Measurements from ENCODE around the gene POU2AF3.

The POU2AF3 gene

GRCh38 chr11:111326824-111327223, 28.5 kb downstream of the POU2AF3 start:
- in situ Hi-C loops (cut with HindIII; ENCODE audit: low sequenced_read_pairs) = no loop called here

DNA sequence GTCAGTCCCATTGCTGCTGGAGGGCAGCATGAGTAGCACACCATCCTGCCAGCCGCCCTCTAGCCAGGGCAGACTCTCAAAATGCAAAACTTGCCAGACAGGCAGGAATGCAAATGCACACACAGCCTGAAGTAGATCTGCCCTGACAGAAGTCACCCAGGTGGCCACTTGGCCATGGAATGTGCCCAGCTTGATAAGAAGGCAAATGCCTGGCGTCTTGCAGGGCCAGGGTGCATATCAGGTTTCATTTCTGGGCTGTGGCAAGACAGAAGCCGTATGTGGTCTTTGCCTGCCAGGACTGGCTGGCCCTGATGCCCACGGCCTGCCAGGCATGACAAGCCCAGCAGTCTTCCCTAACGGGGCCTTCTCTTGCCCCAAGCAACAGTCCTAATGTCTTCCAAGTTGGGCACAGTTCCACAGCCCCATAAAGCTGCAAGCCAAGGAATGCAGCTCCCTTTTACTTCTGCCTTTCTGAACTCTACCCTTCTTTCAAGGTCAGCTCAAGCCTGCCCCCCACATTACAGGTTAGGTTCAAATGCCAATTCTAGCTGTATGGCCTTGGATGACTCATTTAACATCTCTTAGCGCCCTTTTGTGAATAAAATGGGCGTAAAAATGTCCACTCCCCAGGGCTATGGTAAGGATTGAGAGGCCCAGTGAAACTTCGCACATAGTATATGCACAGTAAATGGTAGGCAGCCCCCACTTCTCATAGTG, 29.7 kb downstream of the POU2AF3 start:
- in situ Hi-C loops (cut with HindIII; ENCODE audit: low sequenced_read_pairs) = no loop called here

- in situ Hi-C loops (cut with HindIII; ENCODE audit: low sequenced_read_pairs) = no loop called here
Observed at GRCh38 chr11:111329306-111330204, 31.2 kb downstream of the POU2AF3 start.

DNA sequence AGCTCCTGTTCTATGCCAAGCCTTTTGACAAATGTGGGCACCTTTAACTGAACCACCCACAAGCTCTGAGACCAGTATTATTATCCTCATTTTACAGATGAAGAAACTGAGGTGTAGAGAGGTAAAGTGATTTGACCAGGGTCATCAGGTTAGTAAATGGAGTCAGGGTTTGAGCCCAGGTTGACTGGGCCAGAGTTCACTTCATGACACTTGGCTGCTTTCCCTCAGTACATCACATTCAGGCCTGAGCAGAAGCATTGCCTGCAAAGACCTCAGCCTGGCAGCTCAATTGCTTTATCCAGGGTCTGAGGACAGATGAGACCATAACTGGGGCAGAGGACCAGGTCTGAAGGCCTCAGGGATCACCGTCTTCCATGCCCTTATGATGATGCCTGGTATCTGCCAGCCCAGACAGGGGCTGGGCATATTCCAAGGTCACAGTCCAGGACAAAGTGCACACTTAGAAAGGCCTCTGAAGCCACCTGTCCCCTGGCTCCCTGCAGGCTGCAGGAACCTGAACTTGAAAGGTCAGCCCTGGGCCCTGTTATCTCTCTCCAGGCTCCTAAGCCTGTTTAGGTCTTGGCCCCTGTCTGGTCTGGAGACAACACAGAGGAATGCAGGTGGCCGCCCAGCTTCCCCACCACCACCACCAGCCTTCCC, 32.0 kb downstream of the POU2AF3 start:
- in situ Hi-C loops (cut with HindIII; ENCODE audit: low sequenced_read_pairs) = no loop called here

DNA sequence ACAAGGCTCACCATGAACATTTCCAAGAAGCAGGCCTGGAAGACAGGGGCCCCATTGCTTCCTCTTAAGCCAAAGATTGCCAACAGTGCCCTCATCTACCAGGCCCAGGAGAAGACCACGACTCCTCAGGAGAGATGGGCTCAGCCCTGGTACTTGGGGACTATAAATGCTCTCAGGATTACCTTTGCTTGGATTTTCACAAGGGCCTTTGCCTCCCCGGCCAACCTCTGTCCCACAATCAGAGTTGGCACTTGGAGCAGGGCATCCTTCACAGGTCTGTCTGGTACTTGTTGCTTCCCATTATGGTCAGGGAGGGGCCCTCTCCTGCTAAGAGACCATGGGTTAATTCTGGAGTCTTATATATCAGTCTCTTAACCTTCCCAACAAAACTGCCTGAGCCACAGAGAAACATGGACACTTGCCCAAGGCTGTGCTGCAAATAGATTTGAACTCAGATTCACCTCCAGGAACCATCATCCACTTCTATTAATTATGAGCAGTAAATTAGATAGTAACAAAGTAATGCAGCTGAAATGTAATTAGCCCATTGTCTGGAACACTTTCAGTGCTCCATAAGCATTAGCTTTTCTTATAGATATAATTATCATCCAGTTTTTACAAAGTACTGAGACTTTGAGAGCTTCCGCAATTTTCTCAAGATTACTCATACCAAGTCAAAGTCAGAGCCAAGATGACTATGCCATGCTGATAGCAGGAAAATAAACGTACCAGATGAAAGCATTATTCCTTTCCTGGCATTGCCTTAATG, 33.5 kb downstream of the POU2AF3 start:
- in situ Hi-C loops (cut with HindIII; ENCODE audit: low sequenced_read_pairs) = no loop called here

- in situ Hi-C loops (cut with HindIII; ENCODE audit: low sequenced_read_pairs) = no loop called here
Observed at GRCh38 chr11:111334532-111335502, 36.5 kb downstream of the POU2AF3 start.

GRCh38 chr11:111335549-111335948, 37.2 kb downstream of the POU2AF3 start:
- in situ Hi-C loops (cut with HindIII; ENCODE audit: low sequenced_read_pairs) = no loop called here

- in situ Hi-C loops (cut with HindIII; ENCODE audit: low sequenced_read_pairs) = no loop called here
Observed at GRCh38 chr11:111336062-111336461, 37.7 kb downstream of the POU2AF3 start.

DNA sequence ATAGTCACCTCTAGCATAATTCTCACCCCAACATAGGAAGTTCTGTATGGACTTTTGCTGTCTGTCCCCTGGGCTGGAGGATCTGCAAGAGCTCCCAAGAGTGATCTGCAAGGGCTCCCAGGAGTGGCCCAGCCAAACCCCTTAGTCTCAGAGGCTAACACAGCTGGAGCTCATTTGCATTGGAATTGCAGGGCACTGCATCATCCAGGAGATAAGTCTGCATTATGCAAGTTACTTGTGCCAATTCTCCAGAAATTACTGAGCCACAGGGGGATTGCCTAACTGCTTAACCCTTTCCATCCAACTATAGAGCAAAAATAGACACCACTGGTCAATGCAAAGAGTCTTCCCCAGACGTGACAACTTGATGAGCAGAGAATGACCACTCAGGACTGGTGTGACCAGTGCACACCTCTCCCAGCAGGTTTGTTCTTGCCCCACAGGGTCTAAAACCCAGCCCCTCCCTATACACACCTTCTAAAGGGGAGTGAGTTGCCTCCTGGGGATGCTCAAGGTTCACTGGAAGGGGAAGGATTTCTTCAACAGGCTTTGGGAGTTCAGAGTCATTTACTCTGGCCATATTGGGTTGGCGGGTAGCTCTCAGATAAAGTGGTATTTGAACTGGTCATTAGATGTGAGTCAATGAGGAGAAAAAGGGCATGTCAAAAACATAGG, 38.4 kb downstream of the POU2AF3 start:
- in situ Hi-C loops (cut with HindIII; ENCODE audit: low sequenced_read_pairs) = no loop called here

DNA sequence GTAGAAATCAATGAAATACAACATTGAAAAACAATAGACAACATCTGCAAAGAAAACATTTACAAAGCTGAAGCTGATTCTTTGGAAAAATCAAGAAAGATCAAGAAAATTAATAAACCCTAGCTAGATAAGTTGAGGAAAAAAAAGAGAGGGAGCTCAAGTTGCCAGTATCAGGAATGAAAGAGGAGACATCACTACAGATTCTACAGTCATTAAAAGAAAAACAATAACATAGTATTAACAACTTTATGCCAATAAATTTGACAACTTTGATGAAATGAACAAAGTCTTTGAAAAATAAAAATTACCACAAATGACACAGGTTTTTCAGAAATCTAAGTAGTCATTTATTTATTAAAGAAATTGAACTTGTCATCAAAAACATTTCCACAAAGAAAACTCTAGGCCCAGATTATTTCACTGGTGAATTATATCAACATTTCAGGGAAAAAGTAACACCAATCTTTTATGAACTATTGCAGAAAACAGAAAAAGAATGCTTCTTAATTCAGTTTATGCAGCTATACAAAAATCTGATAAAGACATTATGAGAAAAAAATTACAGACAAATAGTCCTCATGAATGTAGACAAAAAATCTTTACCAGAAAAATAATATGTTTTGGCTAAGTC, 41.5 kb downstream of the POU2AF3 start:
- in situ Hi-C loops (cut with HindIII; ENCODE audit: low sequenced_read_pairs) = no loop called here

- in situ Hi-C loops (cut with HindIII; ENCODE audit: low sequenced_read_pairs) = no loop called here
Observed at GRCh38 chr11:111342329-111342728, 44.0 kb downstream of the POU2AF3 start.

- in situ Hi-C loops (cut with HindIII; ENCODE audit: low sequenced_read_pairs) = no loop called here
Observed at GRCh38 chr11:111344032-111344431, 45.7 kb downstream of the POU2AF3 start.

DNA sequence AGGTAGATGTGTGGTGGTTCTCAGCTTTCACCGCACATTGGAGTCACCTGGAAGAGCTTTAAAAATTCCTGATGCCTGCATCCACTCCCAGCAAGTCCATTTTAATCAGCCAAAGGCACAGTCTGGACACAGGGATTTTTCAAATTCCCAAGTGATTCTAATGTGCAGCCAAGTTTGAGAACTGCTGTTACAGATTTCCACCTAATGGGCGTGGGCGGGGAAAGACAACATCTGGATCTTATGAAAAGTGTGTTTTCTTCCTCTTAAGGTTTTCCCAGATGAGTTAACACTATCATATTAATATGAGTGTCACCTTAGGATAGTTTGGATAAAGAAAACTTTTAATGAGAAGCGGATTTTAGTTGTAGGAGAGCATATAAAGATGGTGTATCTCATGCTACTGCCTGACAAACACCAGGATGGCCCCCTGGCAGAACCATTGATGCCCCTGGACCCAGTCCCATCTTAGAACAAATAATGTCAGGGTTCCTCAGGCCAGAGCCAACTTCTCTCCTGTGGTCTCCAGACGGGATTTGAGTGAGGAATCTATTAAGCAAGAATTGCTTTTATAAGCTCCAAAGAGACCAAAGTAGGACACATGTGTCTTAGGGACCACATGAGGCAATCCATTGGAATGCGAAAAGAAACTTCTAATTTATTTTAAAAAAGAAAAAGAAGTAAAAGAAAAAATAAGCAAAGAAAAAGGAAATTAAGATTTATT, 48.8 kb downstream of the POU2AF3 start:
- in situ Hi-C loops (cut with HindIII; ENCODE audit: low sequenced_read_pairs) = no loop called here

DNA sequence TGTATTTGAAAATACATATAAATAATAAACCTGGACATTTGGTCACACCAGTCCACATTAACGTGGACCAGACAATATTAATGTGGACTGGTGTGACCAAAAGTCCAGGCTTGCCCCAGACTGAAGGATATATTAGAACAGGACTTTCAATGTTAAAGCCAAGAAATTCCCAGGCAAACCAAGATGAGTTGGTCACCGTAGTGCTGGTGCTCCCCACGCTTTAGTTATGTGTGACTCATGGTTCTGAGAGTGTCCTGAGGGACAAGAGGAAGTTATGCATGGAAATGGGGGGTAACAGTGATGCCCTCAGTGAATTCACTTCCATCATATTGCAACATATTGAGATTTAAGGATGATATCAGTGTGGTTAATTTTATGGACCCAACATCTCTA, 49.4 kb downstream of the POU2AF3 start:
- in situ Hi-C loops (cut with HindIII; ENCODE audit: low sequenced_read_pairs) = no loop called here

- in situ Hi-C loops (cut with HindIII; ENCODE audit: low sequenced_read_pairs) = no loop called here
Observed at GRCh38 chr11:111348147-111348546, 49.8 kb downstream of the POU2AF3 start.

DNA sequence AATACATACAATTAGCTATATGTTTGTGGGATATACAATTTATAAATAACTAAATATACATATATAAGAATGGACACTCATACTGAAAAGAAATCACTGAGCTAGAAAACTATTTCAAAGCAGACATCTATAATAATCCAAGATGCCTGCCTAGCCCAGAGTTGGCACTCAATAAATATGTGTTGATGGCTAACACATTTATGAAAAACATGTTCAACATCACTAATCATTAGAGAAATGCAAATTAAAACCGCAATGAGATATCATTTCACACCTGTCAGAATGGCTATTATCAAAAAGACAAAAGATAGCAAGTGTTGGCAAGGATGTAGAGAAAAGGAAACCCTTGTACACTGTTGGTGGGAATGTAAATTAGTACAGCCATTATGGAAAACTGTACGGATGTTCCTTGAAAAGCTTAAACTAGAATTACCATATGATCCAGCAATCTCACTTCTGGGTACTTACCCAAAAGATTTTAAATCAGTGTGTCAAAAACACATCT, 50.9 kb downstream of the POU2AF3 start:
- in situ Hi-C loops (cut with HindIII; ENCODE audit: low sequenced_read_pairs) = no loop called here

GRCh38 chr11:111350811-111351210, 52.5 kb downstream of the POU2AF3 start:
- in situ Hi-C loops (cut with HindIII; ENCODE audit: low sequenced_read_pairs) = no loop called here

Measured in DLD1 (cell line).